H1 (cell line): ENCODE data around the gene CHSY1. TPM values are rescaled to one million over a fixed set of nuclear protein-coding genes. Genes with fewer than 3 reads are reported as not detected.

Source experiments
- CTCF ChIP-seq, 3 experiments: IDR thresholded peaks; 1 replicate in 2 of 3; 2 replicates in 1 of 3; pipeline versions ENCODE4 v1.5.1 to v1.6.1; 2011; ENCODE audit warnings: low read length in 3 of 3, mild to moderate bottlenecking in 3 of 3, inconsistent platforms in 2 of 3, low read depth in 1 of 3, moderate library complexity in 1 of 3; ENCODE audit not compliant: insufficient read depth in 1 of 3; ENCODE audit errors: control extremely low read depth in 1 of 3
- polyA plus RNA-seq, 7 experiments: library from polyadenylated mRNA; depleted of rRNA in 3 of 7; stranded (reverse) in 5 of 7; unstranded in 2 of 7; fragments of >200 nt in 5 of 7; fragments of 200-250 nt in 2 of 7; gene quantifications; 1 replicate in 5 of 7; 2 replicates in 1 of 7; 4 replicates in 1 of 7; pipeline versions ENCODE4 v1.2.1 to v1.2.3, GENCODE V29; 2011 to 2013; ENCODE audit warnings: missing spikeins in 2 of 7, mixed read lengths in 2 of 7
- total RNA-seq: library from RNA; stranded (reverse); fragmentation: NEBNext Ultra II Directional; extraction: Animal tissue kit (Norgen Biotek cat#: 25700); gene quantifications from 2 replicates; pipeline ENCODE4 v1.2.1, GENCODE V29; 2021

CHSY1 gene
- total and polyA plus RNA-seq, 2 of the 8 experiments (the other 6 are each of a cell fraction or from before 2014, with no cell fraction given), result 24.9 to 60.7 TPM

- no peak for TF ChIP-seq CTCF (IDR thresholded peaks at IDR 0.05; ENCODE audit: control extremely low read depth in 1 of 3, insufficient read depth in 1 of 3, low read depth in 1 of 3, low read length in 3 of 3)
These were observed 26.2 kb downstream of the CHSY1 start (continued) for GRCh38 chr15:101225658-101226057.
